Kidney glomerular epithelial cell (primary cell): ENCODE results near the gene APOM.

ENCODE experiments used
- DNase-seq: peaks from one replicate; lab custom pipeline; 2025; lab: John Stamatoyannopoulos, UW

APOM gene

DNA sequence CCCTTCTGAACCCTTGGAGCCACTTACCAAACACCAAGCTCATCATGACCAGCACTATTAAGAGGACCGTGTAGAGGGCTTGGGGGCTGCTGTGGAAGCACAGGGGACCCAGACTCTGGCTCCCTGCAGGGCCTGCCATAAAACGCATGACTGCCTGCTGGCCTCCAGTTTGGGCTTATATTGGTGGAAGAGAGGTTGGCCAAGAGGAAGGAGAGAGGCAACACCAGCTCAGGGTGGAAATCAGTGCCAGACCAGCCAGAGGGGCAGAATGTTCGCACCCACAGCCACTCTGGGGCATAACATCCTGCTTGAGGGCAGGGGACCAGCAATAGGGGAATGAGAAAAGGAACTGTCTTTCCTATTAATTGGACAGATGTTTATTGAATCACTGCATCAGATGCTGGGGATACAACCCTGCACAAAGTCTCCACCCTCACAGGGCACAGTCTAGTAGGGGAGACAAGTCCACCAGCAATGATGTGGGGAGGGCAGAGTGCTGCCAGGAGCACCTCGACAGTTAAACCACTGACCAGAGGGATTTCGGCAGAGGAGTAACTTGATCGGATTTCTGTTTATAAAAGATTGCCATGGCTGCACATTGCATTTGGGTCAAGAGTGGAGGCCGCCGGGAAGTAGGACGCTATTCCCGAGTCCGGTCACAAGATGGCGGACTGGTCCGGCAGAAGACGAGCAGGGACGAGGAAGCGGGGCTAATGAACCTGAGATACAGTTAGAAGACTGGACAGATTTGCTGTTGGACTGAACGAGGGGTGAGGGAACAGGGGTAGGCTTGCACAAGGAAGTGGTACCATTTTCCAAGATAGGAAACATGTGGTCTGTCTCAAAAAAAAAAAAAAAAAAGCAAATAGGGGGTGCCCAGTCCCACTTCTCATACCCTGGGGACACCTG is 24.8 kb downstream of the APOM start, which contains the start of gene LY6G5C:
TSS of gene LY6G5C (minus strand) at position 842 of the 909 bp plus-strand sequence. CDS start at position 148, 694 bp downstream.
- DNase-seq = peak; percentile 76

DNA sequence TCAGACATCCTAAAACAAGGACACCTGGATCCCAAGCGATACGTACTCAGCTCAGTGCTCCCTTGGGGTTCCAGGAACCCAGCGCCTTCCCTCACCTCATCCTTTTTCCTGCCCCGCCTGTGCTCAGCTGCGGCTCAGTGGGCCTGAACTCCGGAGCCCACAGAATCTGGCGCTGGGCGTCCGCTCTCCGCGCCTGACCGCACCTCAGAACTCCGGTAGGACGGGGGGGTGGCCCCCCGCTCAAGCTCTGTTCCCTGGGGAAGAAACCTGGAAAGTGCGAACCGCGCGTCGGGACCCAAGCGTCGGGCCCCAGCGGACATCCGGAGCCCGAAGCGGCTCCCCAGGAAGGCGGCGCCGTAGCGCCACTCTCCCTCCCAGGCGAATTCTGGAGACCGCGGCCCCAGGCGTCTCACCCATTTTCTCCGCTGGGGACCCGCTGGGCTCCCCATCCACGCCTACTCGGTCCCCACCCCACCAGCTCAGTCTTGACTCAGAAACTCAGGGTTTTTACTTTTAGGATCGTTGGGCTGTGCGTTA is 25.5 kb downstream of the APOM start:
- peak; percentile 56 for DNase-seq

DNA sequence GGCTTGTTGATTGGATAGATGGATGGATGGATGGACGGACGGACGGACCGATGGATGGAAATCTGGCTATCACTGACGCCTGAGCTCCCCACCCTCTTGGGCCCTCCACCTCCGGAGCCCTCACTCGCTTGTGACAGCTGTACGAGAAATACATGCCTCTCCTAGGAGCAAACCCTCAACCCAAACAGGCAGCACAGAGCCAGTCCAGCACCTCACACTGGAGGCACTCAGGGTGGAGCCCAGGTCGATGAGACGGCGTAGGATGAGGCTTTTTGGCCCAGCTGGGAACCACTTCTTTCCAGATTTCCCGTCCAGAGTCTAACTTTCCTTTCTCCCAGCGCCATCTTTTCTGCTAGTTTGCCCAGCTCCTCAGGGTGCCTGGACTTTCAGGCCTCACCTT is 27.9 kb downstream of the APOM start:
- no peak for DNase-seq

DNA sequence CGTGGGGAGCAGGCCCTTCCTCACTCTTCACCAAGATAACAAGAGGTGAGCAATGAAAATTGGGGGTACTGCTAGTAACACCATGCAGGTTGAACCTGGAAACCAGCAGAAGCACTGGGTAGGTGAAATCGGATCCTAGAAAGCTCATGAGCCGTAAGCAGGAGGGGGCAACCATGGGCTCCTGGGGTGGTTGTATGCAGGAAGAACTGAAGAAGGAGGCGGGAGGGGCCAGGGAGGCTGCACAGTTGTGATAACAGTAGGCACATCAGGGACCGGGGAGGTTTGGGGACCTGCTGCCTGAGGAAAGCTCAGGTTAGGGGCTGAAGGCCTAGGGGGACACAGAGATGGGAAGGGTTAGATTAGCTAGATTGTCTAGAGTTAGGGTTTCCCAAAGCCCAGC is 30.8 kb downstream of the APOM start:
- DNase-seq = no peak

DNA sequence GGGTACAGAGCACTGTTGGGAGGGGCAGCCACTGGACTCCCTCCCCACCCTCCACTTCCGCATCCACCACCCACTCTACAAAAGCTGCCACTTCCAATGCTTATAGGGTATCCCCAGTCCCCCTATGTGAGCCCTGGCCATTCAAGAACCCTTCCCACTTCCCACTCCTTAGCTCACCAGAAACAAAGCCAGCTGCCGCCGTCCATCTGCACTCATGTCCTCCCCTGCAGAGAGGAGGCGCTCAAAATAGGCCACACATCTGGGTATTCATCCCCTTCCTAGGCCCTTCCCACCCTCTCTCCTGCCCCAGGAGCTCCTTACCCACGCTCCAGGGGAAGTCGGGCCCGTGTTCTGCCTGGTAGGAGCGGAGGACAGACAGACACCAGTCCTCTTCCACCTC is 31.6 kb downstream of the APOM start:
- DNase-seq = no peak

DNA sequence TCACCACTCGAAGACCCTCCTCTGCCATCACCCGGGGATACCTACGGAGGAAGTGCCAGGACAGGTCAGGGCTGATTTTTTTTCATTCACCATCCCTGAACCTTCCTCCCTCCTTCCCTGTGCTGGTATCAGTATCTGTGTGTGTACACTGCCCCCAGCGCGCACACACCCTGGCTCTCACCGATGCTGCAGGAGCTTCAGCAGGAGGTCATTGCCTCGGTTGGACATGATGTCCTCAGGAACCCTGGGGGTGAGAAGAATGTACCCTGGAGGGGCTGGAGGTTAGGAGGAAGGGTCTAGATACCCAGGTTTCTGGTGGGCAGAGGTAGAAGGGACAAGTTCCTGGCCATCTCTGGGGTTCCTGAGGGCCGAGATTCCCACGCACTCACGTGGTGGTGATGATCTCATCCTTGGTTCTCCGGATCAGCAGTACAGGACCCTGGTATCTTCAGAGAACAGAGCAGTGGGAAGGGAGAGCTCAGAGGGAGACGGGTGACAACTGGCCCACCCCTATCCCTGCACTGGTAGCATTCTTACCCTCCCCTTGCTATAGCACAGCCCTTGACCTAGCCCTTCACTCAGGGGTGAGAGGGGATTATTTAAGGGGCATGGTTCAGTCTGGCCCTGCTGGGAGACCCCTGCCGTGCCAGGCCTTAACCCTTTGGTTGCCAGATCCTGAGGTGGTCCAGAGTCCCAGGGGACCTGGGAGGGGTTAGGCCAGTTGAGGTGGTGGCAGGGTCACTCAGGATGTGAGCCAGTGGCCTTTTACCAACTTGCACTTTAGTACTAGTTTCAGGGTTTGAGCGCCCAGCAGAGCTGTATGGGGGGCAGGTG is 32.4 kb downstream of the APOM start:
- no peak for DNase-seq

DNA sequence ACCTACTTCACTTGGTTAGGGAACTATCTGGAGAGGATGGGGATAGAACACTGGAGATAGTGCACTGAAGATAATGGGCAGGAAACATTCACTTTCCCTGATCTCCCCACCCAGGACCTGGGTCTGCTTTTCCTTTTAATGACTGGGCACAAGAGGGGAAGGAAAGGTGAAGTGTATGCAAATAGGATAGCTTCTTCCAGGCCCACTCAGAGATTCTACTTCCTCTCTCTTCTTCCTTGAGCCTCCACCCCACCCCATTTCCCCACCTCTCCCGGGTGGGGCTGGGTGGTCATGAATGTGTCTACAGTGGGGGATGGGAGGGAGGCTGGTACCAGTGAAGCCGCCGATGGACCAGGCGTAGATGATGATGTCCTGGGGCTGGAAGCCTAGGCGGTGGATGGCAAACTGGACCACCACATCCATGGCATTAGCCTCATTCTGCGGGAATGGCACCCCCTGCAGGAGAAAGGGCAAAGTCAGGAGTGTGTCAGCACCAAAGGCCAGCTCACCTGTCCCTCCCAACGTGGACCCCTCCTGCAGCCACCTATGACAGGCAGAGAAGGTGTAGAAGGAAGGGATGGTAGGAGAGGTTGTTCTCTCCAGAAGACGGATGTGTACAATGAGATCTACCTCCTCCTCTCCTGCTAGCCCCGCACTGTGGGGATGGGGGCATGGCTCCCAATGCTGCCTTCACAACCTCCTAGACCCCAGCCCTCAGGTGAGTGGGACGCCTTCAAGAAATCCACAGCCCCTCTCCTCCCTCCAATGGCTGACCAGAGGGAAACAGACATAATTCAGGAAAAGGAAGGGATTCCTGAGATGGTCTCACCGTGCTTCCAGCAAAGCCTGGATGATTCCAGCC is 33.8 kb downstream of the APOM start:
- DNase-seq = no peak

DNA sequence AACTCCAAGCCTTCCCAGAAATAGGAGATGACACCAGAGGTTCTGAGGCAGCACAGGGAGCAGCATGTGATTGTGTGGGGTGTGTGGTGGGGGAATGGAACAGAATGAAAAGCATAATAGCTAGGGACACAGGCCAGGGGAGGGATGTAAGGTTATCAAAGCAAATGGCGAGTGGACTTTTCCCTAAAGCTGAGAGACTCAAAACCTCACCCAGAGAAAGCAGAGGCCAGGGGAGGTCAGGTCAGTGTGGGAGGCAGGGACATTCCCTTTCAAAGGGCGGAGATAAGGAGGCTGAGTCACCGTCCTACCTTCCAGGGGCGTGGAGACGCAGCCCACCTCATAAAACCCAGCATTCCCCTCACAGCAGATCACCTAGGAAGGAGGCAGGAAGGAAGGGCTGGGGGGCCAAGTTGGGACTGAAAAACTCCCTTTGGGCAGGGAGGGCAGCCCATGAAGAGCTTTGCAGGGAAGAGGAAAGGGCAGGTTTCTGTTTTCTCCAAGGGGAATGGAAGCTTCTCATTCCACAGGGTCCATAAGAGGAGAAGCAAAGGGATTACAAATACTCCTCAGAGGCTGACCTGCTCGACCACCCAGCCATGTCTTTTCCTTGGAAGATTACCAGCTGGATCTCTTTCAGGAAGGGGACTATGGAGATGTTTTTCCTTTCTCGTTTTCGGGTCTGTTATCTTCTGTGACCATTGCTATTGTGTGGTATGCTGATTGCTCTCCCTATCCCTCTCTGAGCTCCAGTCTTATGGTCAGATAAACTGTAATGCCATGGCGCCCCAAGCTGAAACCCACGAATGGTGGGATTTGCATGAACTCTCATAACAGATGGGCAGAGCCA is 34.8 kb downstream of the APOM start:
- DNase-seq = peak; percentile 82

DNA sequence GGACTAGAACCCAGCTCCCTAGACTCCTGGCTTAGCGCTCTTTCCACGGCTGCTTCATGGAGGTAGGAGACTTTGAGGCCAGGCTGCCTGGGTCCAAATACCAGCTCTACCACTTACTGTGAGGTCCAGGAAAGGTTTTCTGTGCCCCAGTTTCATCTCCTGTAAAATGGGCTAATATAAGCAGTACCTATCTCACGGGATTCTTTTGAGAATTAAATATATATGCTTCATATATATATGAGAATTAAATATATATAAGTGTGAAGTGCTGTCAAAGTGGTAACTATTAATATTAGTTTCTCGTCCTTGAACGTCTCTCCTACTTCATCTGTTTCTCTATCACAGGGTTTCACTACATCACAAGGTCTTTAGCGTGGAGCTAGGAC is 35.4 kb downstream of the APOM start:
- DNase-seq = no peak

DNA sequence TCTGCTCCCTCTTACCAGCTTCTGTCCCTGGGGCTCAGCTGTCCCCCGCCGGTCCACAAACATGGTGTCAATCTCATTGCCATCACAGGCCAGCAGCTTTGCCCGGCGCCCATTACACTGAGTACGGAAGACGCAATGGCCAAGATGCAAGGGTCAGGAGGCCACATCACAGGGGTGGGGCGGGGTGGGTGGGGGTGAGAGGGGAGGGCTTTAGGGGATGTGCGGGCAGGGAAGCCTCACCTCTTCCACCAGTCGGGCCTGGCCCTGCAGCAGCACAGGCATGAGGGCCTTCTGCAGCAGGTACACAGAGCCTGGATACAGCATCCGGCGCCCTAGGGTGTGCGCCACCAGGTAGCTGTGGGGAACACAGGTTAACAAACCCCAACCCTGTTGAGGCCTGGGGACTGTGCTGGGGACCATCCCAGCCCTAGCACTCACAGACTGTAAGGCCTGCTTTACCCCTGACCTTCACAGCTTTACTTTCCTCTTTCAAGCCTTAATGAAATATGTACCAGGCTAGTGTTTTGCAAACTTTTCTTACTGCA is 35.9 kb downstream of the APOM start:
- no peak for DNase-seq

DNA sequence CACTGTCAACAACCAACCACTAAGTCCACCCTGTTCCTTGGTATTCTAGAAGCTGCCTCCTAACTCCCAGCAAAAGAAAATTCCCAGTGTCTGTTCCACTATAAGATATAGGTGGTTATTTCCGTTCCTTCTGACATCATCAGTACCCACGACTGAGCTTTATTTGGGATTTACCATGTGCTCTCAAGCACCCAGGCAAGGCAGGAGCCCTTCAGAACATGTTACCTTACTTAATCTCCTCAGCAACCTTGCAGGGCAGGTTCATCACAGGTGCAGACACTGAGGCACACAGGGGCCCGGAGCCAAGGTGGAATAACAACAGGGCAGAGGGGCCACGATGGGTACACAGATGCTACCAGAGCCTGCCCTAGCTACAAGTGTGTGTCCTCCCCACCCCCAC is 36.7 kb downstream of the APOM start:
- no peak for DNase-seq

DNA sequence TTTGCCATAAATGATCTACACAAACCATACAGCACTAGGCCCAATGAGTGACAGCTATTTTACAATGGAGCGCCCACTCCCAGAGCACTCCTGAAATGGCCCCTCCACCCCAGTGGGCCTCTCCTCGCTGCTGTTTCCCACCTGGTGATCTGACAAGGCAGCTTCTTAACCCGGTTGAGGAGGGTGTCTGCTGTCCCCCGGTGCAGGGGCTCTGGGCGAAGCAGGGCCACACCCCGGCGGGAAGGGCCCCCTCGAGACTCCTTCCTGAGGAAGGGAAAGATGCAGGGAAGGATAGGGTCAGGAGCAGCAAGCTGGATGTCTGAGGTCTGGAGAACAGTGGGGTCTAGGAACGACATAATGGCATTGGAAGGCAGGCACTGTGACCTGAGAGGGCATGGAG is 37.2 kb downstream of the APOM start:
- DNase-seq = no peak

DNA sequence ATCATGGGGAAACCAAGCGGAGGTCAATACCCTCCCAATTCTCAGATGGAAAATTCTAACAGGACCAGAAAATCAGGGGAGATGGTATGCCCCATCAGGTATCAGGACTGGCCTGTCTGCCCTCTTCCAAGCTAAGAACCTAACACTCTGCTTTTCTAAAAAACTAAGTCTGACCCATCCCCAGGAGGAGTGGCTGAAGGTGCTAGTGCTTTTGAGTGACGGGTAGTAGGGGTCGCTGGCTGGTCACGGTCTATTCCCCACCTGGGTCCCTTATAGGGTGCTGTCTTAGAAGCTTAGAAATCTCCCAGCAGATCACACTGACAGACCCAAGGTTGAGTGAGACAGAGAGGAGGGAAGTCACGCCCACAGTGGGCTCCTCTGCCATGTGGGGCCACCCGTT is 37.8 kb downstream of the APOM start:
- no peak for DNase-seq

DNA sequence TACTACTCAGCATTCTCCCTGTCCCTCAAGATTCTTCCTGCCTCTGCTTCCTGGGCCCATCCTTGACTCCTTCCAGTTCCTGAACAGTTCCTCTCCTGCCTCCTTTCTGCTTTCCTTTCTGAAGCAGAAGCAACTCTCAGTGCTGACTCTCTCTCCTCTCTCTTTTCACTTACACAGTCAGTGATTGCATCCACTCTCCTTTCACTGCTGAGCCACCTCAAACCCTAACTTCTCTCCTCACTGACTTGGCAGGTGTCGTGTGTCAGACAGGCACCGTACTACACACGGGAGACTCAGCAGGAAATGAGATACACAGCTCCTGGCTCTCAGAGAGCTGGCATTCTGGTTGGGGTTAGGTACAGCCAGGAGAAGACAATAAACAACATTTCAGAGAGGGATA is 41.9 kb downstream of the APOM start:
- DNase-seq = no peak

DNA sequence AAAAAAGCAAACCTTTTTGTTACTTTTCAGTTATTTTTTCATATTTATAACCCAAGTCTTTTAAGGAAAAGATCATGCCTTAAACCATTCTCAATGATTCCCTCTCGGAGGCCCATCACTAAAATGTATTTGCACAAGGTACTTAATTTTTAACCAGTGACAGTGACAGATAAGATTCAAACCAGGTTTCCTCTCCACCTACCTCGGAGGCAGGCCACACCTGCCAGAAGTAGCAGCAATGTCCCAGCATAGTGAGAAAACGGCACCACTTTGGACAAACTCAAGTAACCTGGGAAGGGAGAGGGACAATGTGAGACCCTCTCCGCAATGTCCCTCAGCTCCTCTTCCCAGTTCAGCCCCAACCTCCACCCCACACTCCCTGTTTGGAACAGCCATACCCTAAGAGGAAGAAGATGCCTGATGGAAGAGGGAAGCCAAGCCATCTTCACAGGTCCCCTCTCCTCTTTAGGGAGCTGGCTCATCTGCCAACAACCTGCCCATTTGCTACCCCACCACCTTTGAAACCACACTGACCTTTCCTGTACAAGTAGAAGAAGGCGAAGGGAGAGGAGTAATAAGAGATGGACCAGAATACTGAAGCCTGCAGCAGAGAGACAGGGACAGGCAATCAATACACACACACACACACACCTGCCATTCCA is 45.2 kb downstream of the APOM start:
- no peak for DNase-seq

DNA sequence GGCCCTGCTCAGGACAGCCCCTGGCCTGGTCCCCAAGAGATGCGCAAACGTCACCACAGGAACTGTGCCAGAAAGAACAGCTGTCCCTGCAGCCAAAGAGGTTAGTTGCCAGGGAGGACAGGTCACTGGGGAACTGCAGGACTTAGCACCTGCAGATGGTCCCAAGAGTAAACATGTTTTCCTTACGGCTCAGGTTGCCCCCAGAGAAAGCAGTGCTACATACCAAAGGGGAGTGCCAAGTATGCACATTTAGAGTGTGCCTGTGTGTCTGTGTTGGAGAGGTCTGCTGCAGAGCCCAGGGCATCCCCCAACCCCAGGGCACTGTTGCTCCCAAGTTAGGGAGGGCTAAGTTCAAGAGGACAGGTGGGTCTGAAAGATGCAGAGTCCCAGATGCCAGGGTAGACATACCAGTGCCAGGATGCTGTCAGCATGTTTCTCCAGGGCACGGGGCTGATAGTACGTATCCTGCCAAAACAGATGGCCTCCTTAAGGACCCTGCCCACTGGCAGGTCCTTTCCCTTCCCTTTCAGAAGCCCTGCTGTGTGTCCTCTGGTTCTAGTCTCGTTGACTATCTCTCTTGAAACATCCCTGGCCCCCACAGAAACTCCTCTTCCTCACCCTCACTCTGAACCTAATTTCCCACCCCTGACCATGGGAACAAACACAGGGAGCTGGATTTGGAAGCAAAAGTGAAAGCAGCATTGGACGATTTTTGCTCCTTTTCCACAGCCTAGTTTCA is 46.1 kb downstream of the APOM start:
- DNase-seq = no peak

DNA sequence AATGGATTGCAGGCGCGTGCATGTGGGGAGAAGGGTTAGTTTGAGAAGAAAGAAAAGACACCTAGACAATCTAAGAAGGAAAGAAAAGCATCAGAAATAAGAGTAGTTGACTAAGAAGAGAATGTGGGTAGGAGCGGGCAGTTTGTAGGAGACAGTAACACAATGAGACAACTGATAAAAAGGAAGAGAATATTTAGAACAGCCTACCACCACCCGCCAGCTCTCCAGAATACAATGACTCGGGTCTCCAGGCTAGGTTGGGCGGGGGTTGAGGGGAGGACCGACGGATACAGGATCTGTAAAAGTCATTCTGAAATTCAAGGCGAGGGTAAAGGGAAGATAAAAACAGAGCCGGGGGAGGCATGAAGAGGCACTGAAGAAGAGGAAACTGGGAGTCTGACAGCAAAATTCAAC is 46.7 kb downstream of the APOM start:
- DNase-seq = no peak

DNA sequence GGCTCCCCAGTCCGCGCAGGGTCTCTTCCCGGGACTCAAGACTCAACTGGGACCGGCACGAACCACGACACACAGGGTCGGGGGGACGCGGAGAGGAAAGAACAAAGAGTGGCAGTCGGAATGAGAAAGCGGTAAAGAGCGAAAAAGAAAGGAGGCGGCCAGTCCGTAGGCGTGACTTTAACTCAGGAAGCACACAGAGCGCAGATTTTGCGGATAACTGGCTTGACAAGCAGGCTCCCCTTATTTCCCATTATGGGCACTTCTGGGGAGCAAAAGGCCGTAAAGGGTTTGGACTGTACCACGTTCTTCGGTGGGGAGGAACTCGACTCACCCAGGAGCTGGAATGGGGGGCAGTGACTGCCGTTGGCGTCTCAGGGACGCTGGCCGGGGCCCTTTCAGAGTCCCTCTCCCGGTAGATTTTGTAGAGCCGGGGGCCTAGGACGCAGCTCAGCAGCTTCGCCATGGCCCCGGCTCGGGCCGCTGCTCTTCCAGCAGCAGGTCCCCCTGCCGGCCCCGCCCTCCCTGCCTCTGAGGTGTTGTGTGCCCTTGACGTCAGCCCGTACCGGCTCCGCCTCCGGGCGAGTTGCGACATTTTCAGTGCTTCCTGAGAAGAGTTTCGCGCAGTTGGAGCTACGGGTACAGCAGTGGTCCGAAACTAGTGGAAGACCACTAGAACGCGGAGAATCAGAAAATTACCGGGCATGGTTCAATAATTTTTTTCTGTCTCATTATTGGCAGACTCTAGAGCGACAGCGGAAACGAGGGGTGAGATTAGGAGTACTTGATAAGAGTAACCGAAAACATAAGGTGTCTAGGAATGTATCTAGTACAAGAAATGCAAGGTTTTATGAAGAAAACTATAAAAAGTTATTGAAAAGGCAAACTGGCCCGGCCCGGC is 47.4 kb downstream of the APOM start, which contains the start of gene ABHD16A:
TSS of gene ABHD16A (minus strand) at position 506 of the 898 bp plus-strand sequence. CDS start at position 463, 43 bp downstream.
- DNase-seq = peak; percentile 93
